D721Med (cell line): ENCODE results near the gene SPSB3.
"Not testable (repeated sequence)": the region's sequence is repeated elsewhere in the genome, so short reads cannot be mapped to it uniquely, and the experiment has no call there.

Experiments used
- DNase-seq: peaks from one replicate; pipeline ENCODE4 v3.0.0; 2011; ENCODE audit warnings: low spot score; ENCODE audit not compliant: insufficient read length
- FAIRE-seq: peaks from 2 replicates; lab custom pipeline; 2011; peaks lifted over from hg19 to GRCh38; lab: Jason Lieb, UNC
- TF ChIP-seq, protein P1 (sequence below): IDR thresholded peaks from 2 replicates; pipeline ENCODE4 v1.5.1; 2012; ENCODE audit warnings: mild to moderate bottlenecking, control low read depth; ENCODE audit not compliant: insufficient read depth; ENCODE audit errors: missing control alignments

SPSB3 gene

DNA sequence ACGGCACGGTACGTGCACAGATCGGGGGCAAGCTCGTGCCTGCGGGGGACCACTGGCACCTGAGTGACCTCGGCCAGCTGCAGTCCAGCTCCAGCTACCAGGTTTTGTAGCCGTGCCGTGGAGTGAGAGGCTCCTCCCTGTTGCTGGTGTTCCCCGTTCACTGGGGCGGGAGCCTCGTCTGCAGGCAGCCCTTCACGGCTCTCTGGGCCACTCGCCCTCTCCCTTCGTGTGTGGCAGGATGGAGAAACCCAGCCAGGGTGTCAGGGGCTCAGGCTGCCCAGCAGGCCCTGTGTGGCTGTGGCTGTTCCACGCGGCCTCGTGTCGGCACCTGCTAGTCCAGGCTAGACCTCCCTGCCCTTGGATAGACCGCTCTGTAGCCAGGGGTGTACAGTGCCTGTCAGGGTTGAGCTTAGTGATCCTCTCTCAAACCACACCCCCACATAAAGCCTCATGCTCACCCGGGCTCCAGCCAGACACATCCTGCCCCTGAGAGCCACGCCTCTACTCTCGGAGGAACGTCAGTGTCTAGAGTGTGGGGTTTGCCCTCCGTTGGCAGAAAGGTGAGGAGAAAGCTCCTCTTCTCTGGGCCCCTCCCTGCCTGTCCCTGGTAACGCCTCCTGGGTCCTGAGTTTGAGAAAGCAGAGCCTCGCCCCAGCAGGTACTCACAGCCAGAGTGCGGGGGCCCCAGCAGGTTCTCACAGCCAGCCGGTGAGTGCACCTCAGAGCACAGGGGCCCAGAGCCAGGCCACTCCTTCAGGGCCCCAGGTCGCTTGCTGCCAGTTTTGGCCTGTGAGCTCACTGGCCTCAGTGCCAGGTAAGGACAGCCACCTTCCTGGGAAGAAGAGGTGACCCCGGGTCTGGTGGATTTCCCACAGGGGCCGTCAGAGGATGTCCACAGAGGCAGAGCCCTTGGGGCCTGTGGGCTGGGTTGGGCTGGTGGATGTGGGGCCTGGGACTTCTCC lies 38.7 kb downstream of the SPSB3 start:
- FAIRE-seq = no peak
- TF ChIP-seq, protein P1, sequence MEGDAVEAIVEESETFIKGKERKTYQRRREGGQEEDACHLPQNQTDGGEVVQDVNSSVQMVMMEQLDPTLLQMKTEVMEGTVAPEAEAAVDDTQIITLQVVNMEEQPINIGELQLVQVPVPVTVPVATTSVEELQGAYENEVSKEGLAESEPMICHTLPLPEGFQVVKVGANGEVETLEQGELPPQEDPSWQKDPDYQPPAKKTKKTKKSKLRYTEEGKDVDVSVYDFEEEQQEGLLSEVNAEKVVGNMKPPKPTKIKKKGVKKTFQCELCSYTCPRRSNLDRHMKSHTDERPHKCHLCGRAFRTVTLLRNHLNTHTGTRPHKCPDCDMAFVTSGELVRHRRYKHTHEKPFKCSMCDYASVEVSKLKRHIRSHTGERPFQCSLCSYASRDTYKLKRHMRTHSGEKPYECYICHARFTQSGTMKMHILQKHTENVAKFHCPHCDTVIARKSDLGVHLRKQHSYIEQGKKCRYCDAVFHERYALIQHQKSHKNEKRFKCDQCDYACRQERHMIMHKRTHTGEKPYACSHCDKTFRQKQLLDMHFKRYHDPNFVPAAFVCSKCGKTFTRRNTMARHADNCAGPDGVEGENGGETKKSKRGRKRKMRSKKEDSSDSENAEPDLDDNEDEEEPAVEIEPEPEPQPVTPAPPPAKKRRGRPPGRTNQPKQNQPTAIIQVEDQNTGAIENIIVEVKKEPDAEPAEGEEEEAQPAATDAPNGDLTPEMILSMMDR = no peak

DNA sequence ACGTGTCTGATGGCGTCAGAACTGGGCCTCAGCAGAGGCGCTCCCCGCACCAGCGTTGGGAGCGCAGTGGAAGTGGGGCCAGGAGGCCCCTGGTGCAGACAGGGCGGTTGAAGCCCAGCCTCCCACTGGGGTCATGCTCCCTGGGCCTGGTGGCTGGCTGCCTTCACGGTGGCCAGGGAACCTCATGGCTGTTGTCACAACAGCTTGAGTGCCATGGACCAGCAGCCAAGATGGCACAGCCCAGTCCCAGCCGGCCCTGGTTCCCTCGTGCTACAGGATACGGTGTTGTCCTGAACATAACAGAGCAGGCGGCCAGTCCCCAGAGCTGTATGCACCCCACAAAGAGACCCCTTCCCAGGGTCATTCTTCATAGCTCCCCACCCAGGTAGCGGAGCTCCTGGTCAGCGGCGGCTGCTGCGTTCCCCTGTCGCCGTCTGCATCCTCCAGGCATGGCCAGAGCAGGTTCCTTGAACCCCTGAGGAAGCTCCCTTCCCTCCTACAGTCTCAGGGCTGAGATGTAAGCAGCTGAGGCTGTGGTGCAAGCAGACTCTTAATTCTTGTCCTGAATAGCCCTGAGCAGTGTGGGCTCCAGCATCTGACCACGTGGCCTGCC lies 40.7 kb downstream of the SPSB3 start:
- FAIRE-seq (no peak), DNase-seq (no peak)
- TF ChIP-seq, protein P1 = no peak

More for the DNA sequence above, 38.7 kb downstream of the SPSB3 start:
- DNase-seq = no peak

DNA sequence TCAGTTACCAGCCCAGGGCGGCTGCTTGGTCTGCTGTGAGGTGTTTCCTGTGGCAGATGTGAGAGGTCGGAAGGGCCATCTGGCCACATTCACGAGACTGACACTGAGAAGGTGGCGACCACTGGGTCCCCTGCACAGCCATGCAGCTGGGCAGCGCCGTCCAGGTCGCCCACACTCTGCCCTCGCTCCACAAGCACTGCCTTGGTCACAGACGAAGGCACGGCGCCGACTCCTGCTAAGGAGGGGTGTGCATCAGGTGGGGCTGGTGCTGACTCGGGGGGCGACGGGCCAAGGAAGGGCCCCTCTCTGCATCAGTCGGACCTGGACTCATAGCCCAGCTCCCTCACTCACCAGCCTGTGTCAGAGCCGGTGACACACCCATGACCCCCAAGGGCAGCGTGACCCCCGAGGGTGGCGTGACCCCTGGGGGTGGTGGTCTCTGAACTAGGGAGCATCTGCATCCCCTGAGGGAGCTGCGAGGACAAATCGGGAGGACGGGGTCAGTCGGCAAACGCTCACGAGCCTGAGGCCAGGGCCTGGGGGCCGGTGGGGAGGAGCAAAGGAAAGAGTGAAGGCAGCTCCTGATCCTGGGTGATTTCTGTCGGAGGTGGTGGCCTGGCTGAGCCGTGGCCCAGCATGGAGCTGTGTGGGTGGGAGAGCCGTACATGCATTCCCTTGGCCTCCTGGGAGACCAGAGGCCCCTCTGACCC lies 41.4 kb downstream of the SPSB3 start:
- no peak for DNase-seq
- TF ChIP-seq, protein P1 = no peak
- FAIRE-seq = no peak

DNA sequence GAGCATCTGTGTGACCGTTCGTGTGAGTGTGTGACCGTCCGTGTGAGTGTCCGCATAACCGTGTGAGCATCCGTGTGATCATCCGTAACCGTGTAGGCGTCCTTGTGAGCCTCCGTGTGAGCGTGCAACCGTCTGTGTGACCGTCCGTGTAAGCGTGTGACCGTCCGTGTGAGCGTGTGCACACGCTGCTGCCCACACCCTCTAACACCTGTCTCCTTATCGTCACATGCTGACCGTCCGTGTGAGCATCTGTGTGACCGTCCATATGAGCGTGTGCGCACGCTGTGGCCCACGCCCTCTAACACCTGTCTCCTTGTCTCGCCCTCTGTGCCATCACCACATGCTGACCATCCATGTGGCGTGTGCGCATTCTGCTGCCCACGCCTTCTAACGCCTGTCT lies 42.1 kb downstream of the SPSB3 start:
- no peak for FAIRE-seq
- TF ChIP-seq, protein P1 = no peak
- no peak for DNase-seq

DNA sequence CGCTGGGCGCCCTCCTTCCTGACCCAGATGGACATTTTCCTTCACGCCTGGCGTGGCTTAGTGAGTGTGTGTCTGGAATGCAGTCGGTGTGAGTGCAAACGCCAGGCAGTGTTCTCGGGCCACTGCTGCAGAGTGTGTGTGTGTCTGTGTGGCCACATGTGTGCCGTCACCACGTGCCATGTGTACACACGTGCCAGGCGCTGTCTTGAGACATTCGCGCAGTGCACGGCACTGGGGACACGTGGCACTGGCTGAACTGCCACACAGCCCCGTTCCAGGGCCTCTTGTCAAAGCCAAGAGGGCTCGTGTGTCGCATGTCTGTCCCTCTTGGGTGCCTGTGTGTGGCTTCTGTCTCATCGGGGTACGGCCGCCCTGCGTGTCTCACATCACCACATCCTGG lies 47.6 kb downstream of the SPSB3 start:
- DNase-seq (no peak), FAIRE-seq (no peak)

DNA sequence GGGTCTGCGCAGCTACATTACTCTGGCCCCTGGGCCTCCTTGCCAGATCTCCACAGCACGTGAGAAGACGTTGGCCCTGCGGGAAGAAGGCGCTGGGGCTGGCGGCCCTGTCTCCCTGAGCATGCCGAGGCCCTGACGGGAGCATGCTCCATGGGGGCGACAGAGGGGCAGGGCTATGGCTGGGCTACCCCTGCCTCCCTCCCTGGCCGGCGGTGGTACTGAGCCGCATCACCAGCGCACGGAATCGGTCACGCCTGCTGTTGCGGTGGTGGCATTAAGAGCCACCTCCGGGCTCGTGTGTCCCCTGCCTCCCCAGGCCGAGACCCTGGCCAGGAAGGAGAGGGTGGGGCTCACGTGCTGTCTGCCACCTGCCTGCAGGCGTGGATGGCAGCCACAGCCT lies 48.2 kb downstream of the SPSB3 start:
- DNase-seq (no peak), FAIRE-seq (no peak)
- TF ChIP-seq, protein P1 = no peak

More for the DNA sequence above, 47.6 kb downstream of the SPSB3 start:
- TF ChIP-seq, protein P1 = no peak

DNA sequence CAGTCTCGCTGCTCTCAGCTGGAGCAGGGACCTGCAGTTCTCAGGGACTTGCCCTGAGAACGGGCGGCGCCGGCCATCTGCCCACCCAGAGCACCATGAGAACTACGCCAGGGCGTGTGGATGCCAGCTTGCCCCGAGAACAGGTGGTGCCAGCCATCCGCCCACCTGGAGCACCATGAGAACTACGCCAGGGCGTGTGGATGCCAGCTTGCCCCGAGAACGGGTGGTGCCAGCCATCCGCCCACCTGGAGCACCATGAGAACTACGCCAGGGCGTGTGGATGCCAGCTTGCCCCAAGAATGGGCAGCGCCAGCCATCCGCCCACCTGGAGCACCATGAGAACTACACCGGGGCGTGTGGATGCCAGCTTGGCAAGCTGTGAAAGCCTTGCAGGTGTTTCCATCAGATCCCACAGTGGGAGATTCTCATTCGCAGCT lies 49.8 kb downstream of the SPSB3 start:
- FAIRE-seq, DNase-seq: not testable (repeated sequence)
